GM12878 (cell line): ENCODE data around the gene RAI14. TPM values are rescaled to one million over a fixed set of nuclear protein-coding genes. Genes with fewer than 3 reads are reported as not detected.

Experiments
- ATAC-seq: fragments of 200-7000 bp; cut with Tn5 transposase; 3 replicates; pipeline ENCODE4 v1.9.1; 2020; ENCODE audit warnings: mild to moderate bottlenecking, moderate library complexity
- BruUV-seq: library from RNA; stranded (reverse); fragments of 400-500 nt; replicated peaks from 2 replicates; lab custom pipeline; 2021; lab: Mats Ljungman, UMichigan
- CTCF ChIA-PET: fragments of 300-600 bp; sonication (Branson Sonifier 250); formaldehyde crosslinking; extraction: SDS; loops from one replicate; lab custom pipeline; 2021; ENCODE audit warnings: inconsistent platforms; lab: Yijun Ruan, JAX
- POLR2A ChIA-PET: fragments of 350-600 bp; formaldehyde crosslinking; extraction: SDS; loops from one replicate; lab custom pipeline; 2021; ENCODE audit warnings: inconsistent platforms; lab: Charles Lee
- RAD21 ChIA-PET: fragments of 300-600 bp; sonication (Branson Sonifier 250); formaldehyde crosslinking; loops from one replicate; lab custom pipeline; 2023; ENCODE audit warnings: antibody characterized with exemption; ENCODE audit not compliant: unreplicated experiment; lab: Charles Lee
- SMC1A ChIA-PET: fragments of 300-600 bp; sonication (Branson Sonifier 250); formaldehyde crosslinking; loops from one replicate; lab custom pipeline; 2023; ENCODE audit not compliant: unreplicated experiment, uncharacterized antibody; lab: Charles Lee
- DNase-seq: peaks from one replicate; pipeline ENCODE4 v3.0.0-alpha.2; 2011; ENCODE audit warnings: low read depth, low spot score
- FAIRE-seq: peaks from 3 replicates; lab custom pipeline; 2011; peaks lifted over from hg19 to GRCh38; lab: Jason Lieb, UNC
- H2AFZ ChIP-seq: 2 replicates; pipeline ENCODE4 v1.6.0; 2011; ENCODE audit warnings: low read depth, low read length, control low read depth; ENCODE audit not compliant: control insufficient read depth
- H3K27ac ChIP-seq: 2 replicates; pipeline ENCODE4 v1.5.1; 2011; ENCODE audit warnings: control low read depth; ENCODE audit not compliant: control insufficient read depth, insufficient read depth
- H3K27me3 ChIP-seq, 2 experiments: replicated peaks in 1 of 2; 2 replicates each; pipeline versions ENCODE4 v1.6.0 to v1.6.1; 2011; ENCODE audit warnings: low read length in 1 of 2; ENCODE audit not compliant: control insufficient read depth in 2 of 2, insufficient read depth in 2 of 2
- H3K36me3 ChIP-seq, 2 experiments: 2 replicates each; pipeline ENCODE4 v1.5.1; 2011; ENCODE audit warnings: low read length in 1 of 2; ENCODE audit not compliant: control insufficient read depth in 2 of 2, insufficient read depth in 2 of 2
- H3K4me1 ChIP-seq: 2 replicates; pipeline ENCODE4 v1.6.1; 2011; ENCODE audit warnings: mild to moderate bottlenecking, low read length, moderate library complexity, mixed read lengths; ENCODE audit not compliant: control insufficient read depth, insufficient read depth
- H3K4me2 ChIP-seq: 2 replicates; pipeline ENCODE4 v1.6.0; 2011; ENCODE audit warnings: control low read depth; ENCODE audit not compliant: control insufficient read depth, insufficient read depth
- H3K4me3 ChIP-seq: fragments of 200-600 bp; sonication (generic); 2 replicates; pipeline ENCODE4 v1.5.1; 2016
- H3K79me2 ChIP-seq: 2 replicates; pipeline ENCODE4 v1.6.0; 2011; ENCODE audit warnings: low read length; ENCODE audit not compliant: control insufficient read depth, insufficient read depth
- H3K9ac ChIP-seq: 2 replicates; pipeline ENCODE4 v1.8.0; 2011; ENCODE audit warnings: low read length, control low read depth, mixed read lengths; ENCODE audit not compliant: control insufficient read depth, insufficient read depth
- H3K9me3 ChIP-seq: replicated peaks from 3 replicates; pipeline ENCODE4 v1.5.1; 2011; ENCODE audit warnings: mild to moderate bottlenecking, low read length; ENCODE audit not compliant: control insufficient read depth, insufficient read depth
- H4K20me1 ChIP-seq: 2 replicates; pipeline ENCODE4 v1.6.0; 2011; ENCODE audit not compliant: control insufficient read depth, insufficient read depth
- CBX3 ChIP-seq: fragments of 200-600 bp; sonication (generic); IDR thresholded peaks from 2 replicates; pipeline ENCODE4 v1.6.1; 2016; ENCODE audit warnings: low read depth, borderline replicate concordance
- CREM ChIP-seq: IDR thresholded peaks from 2 replicates; pipeline ENCODE4 v1.6.1; 2014; ENCODE audit warnings: antibody characterized with exemption, low read depth
- DPF2 ChIP-seq: fragments of 450-650 bp; IDR thresholded peaks from 2 replicates; pipeline ENCODE4 v1.6.1; 2017; ENCODE audit warnings: mild to moderate bottlenecking
- HDAC2 ChIP-seq: fragments of 200-600 bp; sonication (generic); IDR thresholded peaks from 2 replicates; pipeline ENCODE4 v1.6.1; 2017
- IKZF1 ChIP-seq: fragments of 450-650 bp; conservative IDR thresholded peaks from 2 replicates; pipeline ENCODE4 v1.6.1; 2017; ENCODE audit warnings: antibody characterized with exemption, mild to moderate bottlenecking
- MTA3 ChIP-seq: IDR thresholded peaks from 2 replicates; pipeline ENCODE4 v1.6.1; 2012; ENCODE audit warnings: low read length, inconsistent platforms, borderline replicate concordance
- NFYB ChIP-seq: IDR thresholded peaks from 2 replicates; pipeline ENCODE4 v1.6.1; 2011; ENCODE audit warnings: low read depth, mild to moderate bottlenecking, low read length, improper control_type of control experiment, moderate library complexity; ENCODE audit not compliant: insufficient read depth
- NRF1 ChIP-seq: conservative IDR thresholded peaks from 2 replicates; pipeline ENCODE4 v1.6.1; 2011; ENCODE audit warnings: mild to moderate bottlenecking, low read depth, low read length, improper control_type of control experiment
- PAX8 ChIP-seq: fragments of 450-650 bp; IDR thresholded peaks from 2 replicates; pipeline ENCODE4 v1.6.1; 2017; ENCODE audit warnings: mild to moderate bottlenecking, moderate library complexity
- PML ChIP-seq: IDR thresholded peaks from 2 replicates; pipeline ENCODE4 v1.6.1; 2012; ENCODE audit warnings: low read length, inconsistent platforms
- RAD51 ChIP-seq: fragments of 450-650 bp; IDR thresholded peaks from 2 replicates; pipeline ENCODE4 v1.6.1; 2016; ENCODE audit warnings: moderate library complexity, mild to moderate bottlenecking, inconsistent platforms
- SIN3A ChIP-seq: IDR thresholded peaks from 2 replicates; pipeline ENCODE4 v1.6.1; 2012; ENCODE audit warnings: low read depth, low read length, improper control_type of control experiment
- TCF3 ChIP-seq: IDR thresholded peaks from 2 replicates; pipeline ENCODE4 v1.6.1; 2012; ENCODE audit warnings: low read depth, mild to moderate bottlenecking, low read length, borderline replicate concordance; ENCODE audit not compliant: insufficient read depth
- ZBTB40 ChIP-seq: fragments of 450-650 bp; IDR thresholded peaks from 2 replicates; pipeline ENCODE4 v1.6.1; 2016; ENCODE audit warnings: mild to moderate bottlenecking, moderate library complexity, borderline replicate concordance
- ZNF217 ChIP-seq: fragments of 450-650 bp; IDR thresholded peaks from 2 replicates; pipeline ENCODE4 v1.6.1; 2017; ENCODE audit warnings: antibody characterized with exemption, mild to moderate bottlenecking
- WGBS: methylation state at CpG from one replicate; pipeline ENCODE4 v1.1.6; 2016; ENCODE audit warnings: low lambda C conversion rate; ENCODE audit not compliant: insufficient replicate concordance, insufficient coverage; ENCODE audit errors: missing lambda C conversion rate; 5-methylcytosine and 5-hydroxymethylcytosine counted together
- in situ Hi-C: fragments of 300-500 bp; cut with MboI; formaldehyde crosslinking; loops from 9 replicates; pipeline ENCODE4 v1.14.3; 2018; ENCODE audit warnings: mixed read lengths
- intact Hi-C: fragments of 100-400 bp; cut with micrococcal nuclease; formaldehyde crosslinking; loops from one replicate; pipeline ENCODE4 v1.14.2; 2022; ENCODE audit not compliant: unreplicated experiment
- polyA plus RNA-seq, 11 experiments: library from polyadenylated mRNA; depleted of rRNA in 4 of 11; unstranded in 6 of 11; stranded (reverse) in 5 of 11; fragments of >200 nt; fragmentation: Nextera tagmentation in 4 of 11; fragmentation: Illumina TruSeq in 1 of 11; extraction: Ambion mirVana in 4 of 11; extraction: Trizol in 1 of 11; gene quantifications; 1 replicate in 1 of 11; 2 replicates in 10 of 11; pipeline versions ENCODE4 v1.2.1 to v1.2.3, GENCODE V29; 2011 to 2016; ENCODE audit warnings: inconsistent platforms in 2 of 11, missing spikeins in 2 of 11, low read depth in 1 of 11
- total RNA-seq, 4 experiments: library from RNA; depleted of rRNA in 3 of 4; stranded (reverse); fragments of >200 nt in 3 of 4; fragmentation: Illumina TruSeq in 1 of 4; extraction: Trizol in 1 of 4; gene quantifications; 2 replicates each; pipeline versions ENCODE4 v1.2.1 to v1.2.3, GENCODE V29; 2013 to 2021

The RAI14 gene
- total and polyA plus RNA-seq, 10 of the 15 experiments (the other 5 are each of a cell fraction or from before 2014, with no cell fraction given) = 0.18 to 4.6 (median 1.9) TPM

- no peak for DNase-seq
- CTCF ChIA-PET = no interaction called here
- 30% methylated on average over 7 of the region's 7 CpGs for WGBS
- RAD21 ChIA-PET = no interaction called here
- in situ Hi-C loops = no loop called here
- Histone ChIP-seq H3K27me3 (no peaks in the 10 kb centered on the region), H3K79me2 (no peaks in the 10 kb centered on the region), H3K9me3 (no peaks in the 10 kb centered on the region), H3K4me2 (no peak overlapping the region), H3K9ac (no peak overlapping the region), H4K20me1 (no peaks in the 10 kb centered on the region), H2AFZ (no peak overlapping the region), H3K36me3 (no peaks in the 10 kb centered on the region), H3K4me3 (no peak overlapping the region), H3K27ac (no peak overlapping the region), H3K4me1 (no peaks in the 10 kb centered on the region)
- intact Hi-C loops = no loop called here
- FAIRE-seq = no peak
- no peak for TF ChIP-seq HDAC2
- POLR2A ChIA-PET = no interaction called here
- no peak for ATAC-seq
- SMC1A ChIA-PET = interaction anchor here (0.6 kb wide), 1 partner anchor 130 kb away, joined by 3 read pairs; no protein-coding TSS in a partner anchor
- BruUV-seq = no TSS peak
Observed at GRCh38 chr5:34686762-34687268, 30.7 kb downstream of the RAI14 start.

GRCh38 chr5:34687269-34688011 is 31.3 kb downstream of the RAI14 start:
- H4K20me1 ChIP-seq = no peaks in the 10 kb centered on the region
- H3K4me2 ChIP-seq = no peak overlapping the region
- no peaks in the 10 kb centered on the region for H3K36me3 ChIP-seq
- in situ Hi-C loops (no loop called here), intact Hi-C loops (no loop called here)
- ATAC-seq (no peak), DNase-seq (no peak), FAIRE-seq (no peak)
- POLR2A ChIA-PET = no interaction called here
- no peak overlapping the region for H3K4me3 ChIP-seq
- RAD21 ChIA-PET = no interaction called here
- H3K9ac ChIP-seq = no peak overlapping the region
- BruUV-seq = no TSS peak
- WGBS = 27% methylated on average over 10 of the region's 10 CpGs
- H3K9me3 ChIP-seq = no peaks in the 10 kb centered on the region
- SMC1A ChIA-PET = interaction anchor here (0.6 to 1.5 kb wide), 3 partner anchors 17 to 130 kb away, joined by 3 to 4 read pairs (median 3); no protein-coding TSS in a partner anchor
- no peaks in the 10 kb centered on the region for H3K79me2 ChIP-seq
- H3K4me1 ChIP-seq = no peaks in the 10 kb centered on the region
- CTCF ChIA-PET = interaction anchor here (0.8 kb wide), 1 partner anchor 8 kb away, joined by 3 read pairs; no protein-coding TSS in a partner anchor
- H3K27me3 ChIP-seq = no peaks in the 10 kb centered on the region
- no peak overlapping the region for H3K27ac ChIP-seq
- H2AFZ ChIP-seq = no peak overlapping the region
- TF ChIP-seq SIN3A (no peak), PML (no peak), IKZF1 (no peak), MTA3 (no peak), NFYB (no peak), RAD51 (no peak), ZBTB40 (no peak), PAX8 (no peak), CREM (no peak), NRF1 (no peak), ZNF217 (no peak), TCF3 (no peak), CBX3 (no peak), DPF2 (no peak)
